OCI-M2 (cell line): ENCODE data around the gene INPP5D.
"Not testable (repeated sequence)": the region's sequence is repeated elsewhere in the genome, so short reads cannot be mapped to it uniquely, and the experiment has no call there.

ENCODE experiments used
- DNase-seq: peaks from one replicate; lab custom pipeline; 2025; ENCODE audit not compliant: unreplicated experiment; lab: John Stamatoyannopoulos, UW

The INPP5D gene

DNA sequence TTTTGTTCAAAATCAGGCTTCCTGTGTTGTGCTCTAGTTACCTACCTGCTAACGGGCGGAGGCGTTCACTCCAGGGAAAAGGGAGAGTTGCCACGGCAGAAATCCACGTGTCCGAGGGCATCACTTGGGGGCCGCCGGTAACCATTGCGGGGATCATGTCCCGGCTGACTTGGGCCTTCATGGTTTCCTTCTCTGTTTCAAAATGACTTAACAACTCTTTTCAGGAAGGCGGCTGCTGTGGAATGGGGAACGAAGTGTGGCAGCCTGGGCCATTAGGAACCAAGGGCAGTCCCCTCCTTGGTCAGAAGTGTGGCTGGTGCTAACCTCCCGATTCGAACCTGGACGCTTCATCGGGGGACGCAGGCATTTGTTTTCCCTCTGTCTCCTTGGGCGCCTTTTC is 56.8 kb downstream of the INPP5D start:
- no peak for DNase-seq

DNA sequence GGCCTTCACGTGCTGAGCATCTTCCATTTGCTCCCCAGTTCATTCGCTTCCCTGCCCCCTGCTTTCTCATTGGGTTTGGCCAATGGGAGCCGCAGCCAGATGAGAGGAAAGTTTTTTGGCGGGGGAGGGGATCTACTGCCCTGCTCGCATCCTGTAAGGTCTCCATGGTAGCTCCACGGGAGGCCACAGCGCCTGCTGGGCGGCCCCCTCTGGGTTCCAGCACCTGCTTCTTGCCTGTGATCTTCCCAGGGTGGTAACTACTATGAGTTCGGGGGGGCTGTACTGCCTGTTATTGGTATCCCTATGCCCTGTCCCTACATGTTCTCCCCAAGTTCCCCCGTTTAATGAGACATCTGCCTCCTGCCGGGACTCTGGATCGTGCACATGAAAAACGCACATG is 57.2 kb downstream of the INPP5D start:
- DNase-seq, result no peak

DNA sequence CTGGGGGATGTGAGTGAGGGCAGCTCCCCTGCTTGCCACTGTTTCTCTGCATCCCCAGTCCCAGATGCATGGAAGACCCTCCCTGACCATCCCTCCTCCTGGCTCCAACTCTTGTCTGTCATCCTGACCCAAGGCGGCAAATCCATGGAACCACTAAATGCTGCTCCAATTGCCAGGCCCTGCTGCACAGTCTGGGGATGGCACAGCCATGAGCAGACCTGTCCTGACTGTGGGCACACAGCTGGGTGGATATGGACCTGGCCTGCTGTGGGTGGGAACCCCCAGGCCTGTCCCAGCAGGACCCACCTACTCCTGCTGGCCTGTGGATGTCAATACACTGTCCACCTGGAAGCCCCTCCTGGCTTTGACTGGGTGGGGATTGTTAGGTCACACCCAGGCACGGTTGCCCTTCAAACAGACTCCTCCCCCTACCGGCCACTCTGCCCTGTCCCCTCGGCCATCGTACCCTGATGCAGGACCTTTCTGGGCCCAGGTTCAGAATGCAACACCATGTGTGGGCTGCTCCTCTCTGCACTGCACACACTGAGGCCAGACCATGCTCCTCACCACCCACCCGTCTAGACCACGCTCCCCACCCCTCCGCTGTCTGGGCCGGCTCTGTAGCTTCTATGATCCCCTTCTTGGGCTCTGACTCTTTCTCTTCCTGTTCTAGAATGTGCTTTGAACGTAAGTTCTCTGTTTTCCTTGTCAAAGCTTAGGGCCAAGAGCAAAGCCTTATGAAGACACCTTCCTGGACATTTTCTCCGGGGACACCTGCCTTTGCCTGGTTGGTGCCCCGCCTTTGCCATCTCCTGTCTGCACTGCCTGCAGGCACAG is 57.9 kb downstream of the INPP5D start:
- DNase-seq, result no peak

DNA sequence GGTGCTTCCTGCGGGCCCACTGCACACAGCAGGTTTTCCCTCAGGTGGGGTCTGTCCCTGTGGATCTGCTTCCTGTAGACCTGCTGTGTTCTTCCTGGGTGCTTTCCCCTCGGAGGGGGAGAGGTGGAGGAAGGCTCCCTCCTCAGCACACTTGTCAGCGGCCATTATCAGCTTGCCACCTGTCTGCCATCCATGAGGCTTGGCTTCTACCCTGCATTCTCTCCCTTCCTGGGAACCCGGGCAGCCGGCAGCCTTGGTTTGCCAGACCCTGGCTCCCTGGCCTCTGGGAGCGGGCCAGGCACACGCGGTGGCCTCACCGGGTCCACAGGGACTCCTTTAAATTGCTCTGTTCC is 58.5 kb downstream of the INPP5D start:
- no peak for DNase-seq

DNA sequence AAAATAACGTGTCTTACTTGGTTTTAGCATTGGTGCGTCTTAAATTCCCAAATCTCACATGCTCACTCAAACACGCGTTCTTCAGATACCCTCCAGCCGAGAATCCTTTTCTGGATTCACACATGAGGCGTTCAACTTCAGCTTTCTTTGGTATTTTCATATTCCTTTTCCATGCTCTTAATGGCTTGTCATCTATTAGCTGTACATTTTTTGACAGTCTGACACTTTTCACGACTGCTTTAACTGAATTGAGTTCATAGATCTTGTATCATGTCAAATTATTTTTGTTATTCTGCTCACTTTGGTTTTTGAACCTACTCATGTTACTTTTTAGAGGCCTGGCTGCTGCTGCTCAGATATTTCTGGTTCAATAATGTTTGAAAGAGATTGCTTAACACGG is 59.0 kb downstream of the INPP5D start:
- no peak for DNase-seq

DNA sequence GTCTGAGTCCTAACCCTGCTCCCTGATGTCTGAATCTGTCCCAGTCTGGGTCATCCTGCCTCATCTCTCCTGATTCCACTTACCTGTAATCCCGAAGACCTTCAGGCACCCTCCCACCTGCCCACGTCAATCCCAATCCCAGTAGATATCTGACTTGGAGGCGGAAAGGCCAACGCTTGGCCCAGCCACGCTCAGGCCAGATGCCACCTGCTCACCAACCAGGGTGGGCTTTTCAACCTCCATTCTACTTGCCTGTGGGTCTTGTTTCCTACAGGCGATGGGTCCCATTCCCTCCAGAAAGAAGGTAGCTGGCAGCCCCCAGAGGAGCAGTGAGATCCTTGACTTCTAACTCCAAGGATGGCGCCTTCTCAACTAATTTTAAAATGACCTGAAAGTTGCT is 59.7 kb downstream of the INPP5D start:
- DNase-seq, result no peak

DNA sequence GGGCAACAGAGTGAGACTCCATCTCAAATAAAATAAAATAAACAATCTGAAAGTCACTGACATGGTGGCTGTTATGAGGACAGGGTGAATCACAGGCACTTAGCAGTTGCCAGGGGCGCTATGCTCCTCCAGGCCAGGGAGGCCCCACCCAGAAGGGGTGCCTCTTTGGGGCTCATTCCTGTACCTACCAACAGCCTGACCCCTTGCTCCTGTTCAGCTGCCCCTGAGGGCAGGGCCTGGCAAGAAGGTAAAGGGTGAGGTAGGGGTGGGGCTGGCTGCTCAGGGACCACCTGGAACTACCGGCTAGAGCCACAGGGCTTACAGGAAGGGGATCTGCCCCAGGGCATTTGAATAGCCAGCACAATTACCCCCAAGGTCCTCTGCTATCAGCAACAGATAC is 60.3 kb downstream of the INPP5D start:
- DNase-seq, result no peak

DNA sequence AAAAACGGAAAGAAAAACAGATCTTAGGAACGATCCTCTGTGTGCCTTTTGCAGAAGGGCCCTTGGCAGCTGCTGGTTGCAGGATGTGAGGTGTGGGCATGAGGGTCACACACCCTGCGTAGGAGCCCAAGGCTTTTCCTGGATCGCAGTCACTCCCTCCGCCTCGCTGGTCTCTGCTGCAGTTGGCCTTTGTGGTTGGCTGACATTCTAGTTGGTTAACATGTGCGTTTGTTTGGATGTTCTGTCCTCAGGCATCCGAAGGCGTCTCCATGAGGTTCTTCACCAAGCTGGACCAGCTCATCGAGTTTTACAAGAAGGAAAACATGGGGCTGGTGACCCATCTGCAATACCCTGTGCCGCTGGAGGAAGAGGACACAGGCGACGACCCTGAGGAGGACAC is 61.7 kb downstream of the INPP5D start:
- DNase-seq, result no peak

DNA sequence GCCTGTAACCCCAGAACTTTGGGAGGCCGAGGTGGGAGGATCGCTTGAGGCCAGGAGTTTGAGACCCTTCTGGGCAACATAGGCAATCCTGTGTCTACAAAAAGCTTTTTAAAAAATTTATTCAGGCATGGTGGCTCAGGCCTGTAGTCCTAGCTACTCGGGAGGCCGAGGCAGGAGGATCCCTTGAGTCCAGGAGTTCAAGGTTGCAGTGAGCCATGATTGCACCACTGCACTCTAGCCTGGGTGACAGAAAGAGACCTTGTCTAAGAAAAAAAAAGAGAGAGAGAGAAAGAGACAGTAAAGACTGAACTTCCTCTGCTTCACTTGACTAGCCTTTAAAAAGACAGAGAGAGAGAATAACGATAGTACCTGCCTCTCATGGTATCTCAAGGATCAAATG is 62.4 kb downstream of the INPP5D start:
- no peak for DNase-seq

DNA sequence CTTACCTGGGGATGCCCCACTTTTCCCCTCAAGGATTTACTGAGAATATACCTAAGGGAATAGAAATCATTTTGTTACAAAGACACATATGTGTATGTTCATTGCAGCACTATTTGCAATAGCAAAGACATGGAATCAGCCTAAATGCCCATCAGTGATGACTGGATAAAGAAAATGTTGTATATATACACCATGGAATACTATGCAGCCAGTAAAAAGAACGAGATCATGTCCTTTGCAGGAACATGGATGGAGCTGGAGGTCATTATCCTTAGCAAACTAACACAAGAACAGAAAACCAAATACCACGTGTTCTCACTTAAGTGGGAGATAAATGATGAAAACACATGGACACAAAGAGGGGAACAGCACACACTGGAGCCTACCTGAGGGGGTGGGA is 63.4 kb downstream of the INPP5D start:
- not testable (repeated sequence) for DNase-seq

DNA sequence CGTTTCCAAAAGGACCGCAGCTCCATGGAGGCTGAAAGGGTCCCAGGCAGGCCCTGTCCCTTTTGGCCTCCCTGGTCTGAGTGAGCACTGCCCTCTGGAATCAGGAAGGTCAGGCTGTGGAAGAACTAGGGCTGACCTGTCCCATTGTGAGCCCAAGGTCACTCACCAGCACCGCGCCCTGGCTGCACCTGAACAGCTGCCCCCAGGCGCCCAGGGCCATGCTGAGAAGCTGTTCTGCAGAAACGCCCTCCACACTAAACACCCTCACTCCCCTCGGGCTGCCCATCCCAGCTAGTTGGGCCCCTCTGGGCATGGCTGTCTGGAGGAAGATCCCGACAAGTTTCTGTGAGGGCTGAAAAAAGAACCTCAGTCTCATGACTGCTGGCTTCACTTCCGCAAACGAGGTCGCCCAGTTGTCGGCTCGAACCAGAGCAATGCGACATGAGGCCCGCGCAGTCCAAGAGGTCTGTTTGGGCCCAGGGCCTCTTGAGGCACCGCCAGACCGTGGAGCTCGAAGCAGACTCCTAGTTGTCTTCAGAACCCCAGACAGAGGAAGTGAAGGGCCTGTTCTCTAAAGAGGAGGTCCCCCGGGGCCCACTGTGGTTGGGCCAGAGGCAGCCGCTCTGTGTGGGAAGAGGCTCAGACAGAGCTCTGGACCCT is 64.4 kb downstream of the INPP5D start:
- no peak for DNase-seq

DNA sequence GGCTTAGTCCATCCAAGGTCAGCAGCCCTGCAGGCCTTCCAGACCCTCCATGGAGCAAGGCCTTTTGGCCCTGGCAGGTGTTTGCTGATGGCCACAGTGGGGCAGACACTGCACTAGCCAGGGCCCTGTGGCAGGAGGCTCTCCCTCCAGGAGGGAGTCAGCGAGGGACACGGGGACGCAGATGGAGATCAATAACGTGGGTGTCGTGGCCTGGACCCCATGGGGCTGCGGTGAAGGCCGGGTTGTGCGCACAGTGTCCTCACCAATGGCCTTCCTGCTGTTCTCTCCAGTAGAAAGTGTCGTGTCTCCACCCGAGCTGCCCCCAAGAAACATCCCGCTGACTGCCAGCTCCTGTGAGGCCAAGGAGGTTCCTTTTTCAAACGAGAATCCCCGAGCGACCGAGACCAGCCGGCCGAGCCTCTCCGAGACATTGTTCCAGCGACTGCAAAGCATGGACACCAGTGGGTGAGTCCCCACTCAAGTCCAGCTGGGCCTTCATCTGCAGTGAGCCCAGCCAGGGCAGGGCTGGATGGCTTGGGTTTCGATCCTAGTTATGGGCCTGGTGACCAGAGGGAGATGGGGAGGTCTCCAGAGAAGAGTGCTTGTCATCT is 65.4 kb downstream of the INPP5D start:
- no peak for DNase-seq

DNA sequence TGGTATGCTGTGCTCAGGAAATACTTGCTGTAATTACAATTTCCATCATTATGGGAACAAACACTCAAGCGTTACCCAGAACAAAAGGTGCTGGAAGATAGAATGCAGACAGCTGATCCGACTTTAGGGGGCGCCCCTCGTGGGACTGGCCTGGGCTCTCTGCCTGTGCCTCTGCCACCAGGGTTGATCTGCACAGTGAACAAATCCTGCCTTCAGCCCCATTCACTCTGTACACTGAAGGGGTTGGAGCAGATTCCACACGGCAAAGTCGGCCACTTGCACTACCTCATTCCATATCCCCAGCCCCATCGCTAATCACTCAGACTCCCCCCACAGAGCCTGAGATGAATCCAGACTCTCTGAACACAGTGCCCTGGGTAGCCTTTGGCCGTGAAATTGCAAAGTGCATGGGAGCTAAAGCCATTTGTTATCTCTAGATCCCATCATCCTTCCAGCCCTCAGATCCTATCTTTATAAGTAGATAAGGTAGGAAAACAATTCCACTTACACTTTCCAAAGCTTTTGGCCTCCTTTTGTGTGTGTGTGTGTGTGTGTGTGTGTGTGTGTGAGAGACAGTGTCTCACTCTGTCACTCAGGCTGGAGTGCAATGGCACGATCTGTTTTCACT is 69.3 kb downstream of the INPP5D start:
- DNase-seq, result no peak

DNA sequence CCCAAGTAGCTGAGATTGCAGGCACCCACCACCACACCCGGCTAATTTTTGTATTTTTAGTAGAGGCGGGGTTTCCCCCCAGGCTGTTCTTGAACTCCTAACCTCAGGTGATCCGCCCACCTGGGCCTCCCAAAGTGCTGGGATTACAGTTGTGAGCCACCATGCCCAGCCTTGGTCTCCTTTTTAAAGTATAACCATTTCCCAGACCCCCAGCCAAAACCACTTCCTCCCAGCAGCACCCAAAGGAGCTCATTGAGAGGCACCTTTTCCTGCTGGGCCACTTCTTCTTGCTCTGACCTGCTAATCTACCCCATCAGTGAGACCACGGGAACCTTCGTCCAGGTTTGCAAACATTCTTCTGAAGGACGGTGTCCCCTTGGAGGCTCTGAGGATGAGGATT is 69.9 kb downstream of the INPP5D start:
- DNase-seq, result no peak

DNA sequence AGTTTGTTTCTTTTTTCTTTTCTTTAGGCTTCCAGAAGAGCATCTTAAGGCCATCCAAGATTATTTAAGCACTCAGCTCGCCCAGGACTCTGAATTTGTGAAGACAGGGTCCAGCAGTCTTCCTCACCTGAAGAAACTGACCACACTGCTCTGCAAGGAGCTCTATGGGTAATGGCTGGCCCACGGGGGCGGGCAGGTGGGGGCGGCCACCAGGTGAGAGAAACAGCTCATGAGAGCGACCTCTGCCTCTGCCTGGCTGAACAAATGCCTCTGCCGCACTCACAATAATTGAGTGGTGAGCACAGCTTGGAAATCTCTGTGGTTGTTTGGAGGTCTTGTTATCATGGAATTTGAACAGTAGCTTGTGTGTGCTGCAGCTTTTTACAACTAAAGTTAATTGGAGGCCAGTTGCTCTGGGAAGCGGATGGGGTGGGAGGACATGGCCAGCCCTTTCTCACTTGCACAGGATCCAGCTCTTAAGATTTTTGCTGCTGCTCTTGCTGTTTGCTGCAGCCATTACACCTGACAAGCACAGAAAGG is 70.4 kb downstream of the INPP5D start:
- no peak for DNase-seq

DNA sequence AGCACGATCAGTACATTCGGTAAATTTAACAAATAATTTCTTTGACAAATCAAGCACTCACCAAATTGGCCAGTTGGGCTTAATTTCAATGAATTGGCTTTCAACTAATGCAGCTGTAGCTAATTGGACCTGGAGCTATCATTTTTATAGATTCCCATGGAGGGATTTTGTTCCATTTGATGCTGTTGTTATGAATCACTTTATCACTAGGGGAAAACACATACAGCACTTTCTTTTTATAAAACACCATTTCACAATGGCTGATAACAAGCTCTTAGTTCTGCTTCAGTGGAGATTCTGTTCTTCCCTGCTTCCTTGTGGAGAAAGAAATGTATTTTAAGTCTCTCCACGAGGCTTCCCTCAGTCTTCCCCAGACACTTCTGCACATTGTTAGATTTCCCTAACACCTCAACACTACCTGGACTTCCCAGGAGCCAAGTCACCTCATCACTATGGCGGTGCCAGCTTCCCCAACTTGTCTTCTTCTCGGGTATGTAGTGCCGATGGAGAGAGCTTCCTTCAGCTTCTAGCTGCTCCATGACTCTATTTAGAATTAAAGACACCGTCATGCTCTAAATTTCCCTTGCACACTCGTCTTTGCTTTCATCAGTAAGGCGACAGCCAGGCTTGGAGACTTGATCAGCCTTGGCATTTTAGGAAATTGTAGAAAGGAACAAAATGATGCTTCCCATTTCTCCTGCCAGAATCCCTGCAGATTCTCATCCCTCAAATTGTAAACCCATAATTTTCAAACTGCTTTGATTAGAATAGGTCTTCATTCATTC is 72.0 kb downstream of the INPP5D start:
- DNase-seq, result no peak

DNA sequence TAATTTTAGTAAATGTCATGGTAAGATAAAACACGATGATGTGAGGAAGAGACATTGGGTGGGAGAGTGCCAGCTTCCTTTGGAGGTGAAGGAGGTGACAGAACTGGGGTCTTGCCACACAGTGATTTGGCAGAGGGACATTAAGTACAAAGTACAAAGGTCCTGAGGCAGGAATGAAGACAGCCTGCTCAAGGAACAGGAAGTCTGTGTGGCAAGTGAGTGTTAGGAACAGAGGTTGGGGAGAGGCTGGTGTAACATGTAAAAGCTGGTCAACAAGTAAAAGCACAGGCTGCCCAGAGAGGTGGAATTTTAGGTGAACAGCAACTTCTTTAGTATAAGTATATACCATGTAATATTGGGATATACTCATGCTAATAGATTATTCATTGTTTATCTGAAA is 73.1 kb downstream of the INPP5D start:
- no peak for DNase-seq

DNA sequence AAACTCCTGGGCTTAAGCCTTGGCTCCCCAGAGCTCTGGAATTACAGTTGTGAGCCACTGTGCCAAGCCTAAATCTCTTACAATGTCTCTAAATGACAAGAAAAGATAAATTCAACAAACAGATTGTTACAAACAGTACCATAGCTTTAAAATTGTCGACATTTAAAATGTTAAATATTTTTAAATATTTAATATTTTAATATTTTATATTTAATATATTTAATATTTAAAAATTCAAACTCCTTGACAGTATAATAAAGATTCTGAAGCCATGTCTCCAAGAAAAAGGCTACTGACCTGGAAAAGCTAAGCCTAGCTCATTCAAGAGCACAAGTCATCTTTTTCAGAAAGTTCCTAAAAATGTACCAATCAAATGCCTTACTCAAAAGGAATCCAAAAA is 75.3 kb downstream of the INPP5D start:
- DNase-seq, result no peak

DNA sequence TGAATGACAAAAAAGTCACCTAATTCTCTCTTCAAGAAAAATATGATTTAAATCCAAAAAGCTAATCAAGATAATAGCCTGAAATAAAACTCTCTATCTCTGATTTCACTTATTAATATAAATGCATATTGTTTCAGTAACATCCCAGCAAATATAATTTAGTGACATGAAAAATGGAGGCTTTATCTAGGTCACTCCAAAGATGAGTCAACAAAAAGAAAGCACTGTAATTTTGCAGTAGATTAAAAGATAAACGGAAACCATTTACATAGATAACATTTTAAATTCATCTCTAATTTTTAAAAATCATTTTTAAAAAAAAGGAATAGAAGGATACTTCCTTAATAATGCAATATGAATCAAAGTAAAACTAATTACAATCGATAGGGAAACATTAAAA is 76.9 kb downstream of the INPP5D start:
- DNase-seq, result no peak

DNA sequence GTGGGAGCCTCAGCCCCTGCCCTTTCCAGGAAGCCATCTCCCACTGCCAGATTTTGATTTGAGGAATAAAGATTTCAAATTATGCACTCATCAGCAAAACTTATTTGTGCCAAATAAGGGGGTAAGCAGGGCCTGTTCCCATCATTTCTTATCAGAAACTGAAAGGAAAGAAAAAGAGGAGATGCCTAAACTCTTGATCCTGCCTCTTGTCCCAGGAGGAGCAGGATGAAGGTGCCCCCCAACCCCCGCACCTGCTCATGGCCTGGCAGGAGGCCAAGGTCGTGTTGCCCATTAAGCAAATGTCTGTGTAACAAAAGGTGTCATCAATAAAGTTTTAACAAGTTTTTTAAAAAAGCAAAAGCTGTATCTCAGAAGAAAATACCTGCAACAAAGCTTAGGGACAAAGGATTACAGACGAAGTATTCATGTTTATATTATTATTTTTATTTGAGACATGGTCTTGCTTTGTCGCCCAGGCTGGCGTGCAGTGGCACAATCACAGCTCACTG is 80.0 kb downstream of the INPP5D start:
- DNase-seq, result no peak

DNA sequence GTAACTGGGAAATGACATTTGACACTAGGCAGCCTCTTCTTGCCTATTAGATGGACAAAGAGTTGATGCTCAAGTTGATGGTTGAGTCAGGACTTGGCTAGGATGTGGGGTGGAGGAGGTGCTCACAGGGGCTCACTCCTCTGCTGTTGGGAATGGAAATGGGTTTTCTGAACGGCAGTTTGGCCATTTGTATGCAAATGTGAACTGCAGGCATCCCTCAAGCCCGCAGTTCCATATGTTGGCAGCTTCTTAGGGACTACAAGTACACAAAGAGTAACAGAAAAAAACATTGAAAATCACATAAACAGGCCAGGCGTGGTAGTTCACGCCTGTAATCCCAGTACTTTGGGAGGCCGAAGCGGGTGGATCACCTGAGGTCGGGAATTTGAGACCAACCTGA is 80.8 kb downstream of the INPP5D start:
- no peak for DNase-seq
